ENCODE measurements around the gene RUBCNL. TPM values are rescaled to one million over a fixed set of nuclear protein-coding genes. Genes with fewer than 3 reads are reported as not detected.

The RUBCNL gene
- total RNA-seq, 1 donor from 2014 or later, result 2.1 TPM

DNA sequence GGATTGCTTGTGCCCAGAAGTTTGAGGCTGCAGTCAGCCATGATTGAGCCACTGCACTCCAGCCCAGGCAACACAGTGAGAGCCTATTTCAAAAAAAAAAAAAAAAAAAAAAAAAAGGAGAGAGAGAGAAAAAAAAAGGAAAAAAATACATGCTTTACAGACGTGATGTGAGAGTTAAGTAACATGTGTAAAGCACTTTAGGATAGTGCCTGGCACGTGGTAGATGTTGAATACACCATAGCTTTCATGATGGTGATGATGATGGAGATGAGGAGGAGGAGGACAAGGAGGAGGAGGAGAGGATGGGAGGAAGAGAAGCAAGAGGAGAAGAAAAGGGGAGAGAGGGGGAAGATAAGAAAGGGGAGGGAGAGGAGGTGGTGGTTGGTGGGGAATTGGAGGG, 15.1 kb upstream of the RUBCNL start:
- Mint-ChIP-seq H3K27me3 (peaks cover 14% of the 10 kb centered on the region), H3K36me3 (ENCODE audit: insufficient read depth) (no peaks in the 10 kb centered on the region), H3K4me3 (ENCODE audit: low read depth) (no peak overlapping the region), H3K4me1 (ENCODE audit: low read depth) (no peaks in the 10 kb centered on the region), H3K9me3 (ENCODE audit: low read depth) (peaks cover 7% of the 10 kb centered on the region), H3K27ac (no peak overlapping the region)
- no peak for TF ChIP-seq CTCF (IDR thresholded peaks at IDR 0.05; ENCODE audit: unreplicated experiment)
- DNase-seq (ENCODE audit: low spot score, unreplicated experiment), result no peak

- H3K27me3 Mint-ChIP-seq, result peaks cover 14% of the 10 kb centered on the region
- TF ChIP-seq CTCF (IDR thresholded peaks at IDR 0.05; ENCODE audit: unreplicated experiment), result no peak
- H3K4me1 Mint-ChIP-seq (ENCODE audit: low read depth), result no peaks in the 10 kb centered on the region
- no peak overlapping the region for H3K4me3 Mint-ChIP-seq (ENCODE audit: low read depth)
- no peak for DNase-seq (ENCODE audit: low spot score, unreplicated experiment)
- H3K36me3 Mint-ChIP-seq (ENCODE audit: insufficient read depth), result no peaks in the 10 kb centered on the region
- no peak overlapping the region for H3K27ac Mint-ChIP-seq
- H3K9me3 Mint-ChIP-seq (ENCODE audit: low read depth), result peaks cover 7% of the 10 kb centered on the region
These were observed 14.4 kb upstream of the RUBCNL start for GRCh38 chr13:46401432-46401831.

GRCh38 chr13:46396341-46396740, 9.3 kb upstream of the RUBCNL start:
- no peaks in the 10 kb centered on the region for H3K9me3 Mint-ChIP-seq (ENCODE audit: low read depth)
- no peak overlapping the region for H3K27ac Mint-ChIP-seq
- no peak for DNase-seq (ENCODE audit: low spot score, unreplicated experiment)
- H3K4me1 Mint-ChIP-seq (ENCODE audit: low read depth), result no peaks in the 10 kb centered on the region
- TF ChIP-seq CTCF (IDR thresholded peaks at IDR 0.05; ENCODE audit: unreplicated experiment), result no peak
- H3K27me3 Mint-ChIP-seq, result peaks cover 6% of the 10 kb centered on the region
- H3K4me3 Mint-ChIP-seq (ENCODE audit: low read depth), result no peak overlapping the region
- H3K36me3 Mint-ChIP-seq (ENCODE audit: insufficient read depth), result no peaks in the 10 kb centered on the region

GRCh38 chr13:46392967-46393366, 5.9 kb upstream of the RUBCNL start:
- H3K27me3 Mint-ChIP-seq, result peaks cover 30% of the 10 kb centered on the region
- H3K36me3 Mint-ChIP-seq (ENCODE audit: insufficient read depth), result no peaks in the 10 kb centered on the region
- no peak for TF ChIP-seq CTCF (IDR thresholded peaks at IDR 0.05; ENCODE audit: unreplicated experiment)
- H3K4me3 Mint-ChIP-seq (ENCODE audit: low read depth), result no peak overlapping the region
- no peak for DNase-seq (ENCODE audit: low spot score, unreplicated experiment)
- no peak overlapping the region for H3K27ac Mint-ChIP-seq
- H3K4me1 Mint-ChIP-seq (ENCODE audit: low read depth), result peaks cover 6% of the 10 kb centered on the region
- H3K9me3 Mint-ChIP-seq (ENCODE audit: low read depth), result no peaks in the 10 kb centered on the region

- DNase-seq (ENCODE audit: low spot score, unreplicated experiment), result no peak
- H3K36me3 Mint-ChIP-seq (ENCODE audit: insufficient read depth), result no peaks in the 10 kb centered on the region
- no peaks in the 10 kb centered on the region for H3K9me3 Mint-ChIP-seq (ENCODE audit: low read depth)
- H3K4me3 Mint-ChIP-seq (ENCODE audit: low read depth), result peak overlapping the region; percentile 24
- peaks cover 59% of the 10 kb centered on the region for H3K27me3 Mint-ChIP-seq
- peak overlapping the region; percentile 51 for H3K27ac Mint-ChIP-seq
- H3K4me1 Mint-ChIP-seq (ENCODE audit: low read depth), result peaks cover 12% of the 10 kb centered on the region
- TF ChIP-seq CTCF (IDR thresholded peaks at IDR 0.05; ENCODE audit: unreplicated experiment), result no peak
These were observed 2.7 kb upstream of the RUBCNL start for GRCh38 chr13:46389457-46390451.

Measured in progenitor cell of endocrine pancreas (in vitro differentiated cells).